ENCODE data around the gene HTRA2.

Gene HTRA2

DNA sequence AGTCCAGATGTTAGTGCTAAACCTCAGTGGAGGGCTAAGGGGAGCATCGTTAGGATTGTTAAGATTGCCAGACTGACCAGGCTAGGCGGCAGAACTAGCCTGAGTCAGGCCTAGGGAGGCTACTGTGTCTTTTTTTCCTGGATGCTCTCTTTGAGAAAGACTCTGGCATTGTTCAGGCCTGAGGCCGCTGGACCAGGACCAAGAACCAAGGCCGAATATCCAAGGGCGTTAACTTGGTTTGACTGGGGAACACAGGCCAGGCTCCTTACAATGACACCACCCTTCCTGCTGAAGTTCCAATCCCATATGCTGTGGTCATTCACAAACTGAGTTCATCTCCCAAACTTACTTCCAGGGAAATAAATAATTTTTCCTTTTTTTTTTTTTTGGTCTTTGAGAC is 10.6 kb downstream of the HTRA2 start:
- H3K4me3 ChIP-seq (ENCODE audit: low read depth, low read length): no peak overlapping the region
- TF ChIP-seq, protein P1, sequence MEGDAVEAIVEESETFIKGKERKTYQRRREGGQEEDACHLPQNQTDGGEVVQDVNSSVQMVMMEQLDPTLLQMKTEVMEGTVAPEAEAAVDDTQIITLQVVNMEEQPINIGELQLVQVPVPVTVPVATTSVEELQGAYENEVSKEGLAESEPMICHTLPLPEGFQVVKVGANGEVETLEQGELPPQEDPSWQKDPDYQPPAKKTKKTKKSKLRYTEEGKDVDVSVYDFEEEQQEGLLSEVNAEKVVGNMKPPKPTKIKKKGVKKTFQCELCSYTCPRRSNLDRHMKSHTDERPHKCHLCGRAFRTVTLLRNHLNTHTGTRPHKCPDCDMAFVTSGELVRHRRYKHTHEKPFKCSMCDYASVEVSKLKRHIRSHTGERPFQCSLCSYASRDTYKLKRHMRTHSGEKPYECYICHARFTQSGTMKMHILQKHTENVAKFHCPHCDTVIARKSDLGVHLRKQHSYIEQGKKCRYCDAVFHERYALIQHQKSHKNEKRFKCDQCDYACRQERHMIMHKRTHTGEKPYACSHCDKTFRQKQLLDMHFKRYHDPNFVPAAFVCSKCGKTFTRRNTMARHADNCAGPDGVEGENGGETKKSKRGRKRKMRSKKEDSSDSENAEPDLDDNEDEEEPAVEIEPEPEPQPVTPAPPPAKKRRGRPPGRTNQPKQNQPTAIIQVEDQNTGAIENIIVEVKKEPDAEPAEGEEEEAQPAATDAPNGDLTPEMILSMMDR (IDR thresholded peaks at IDR 0.05; ENCODE audit: low read depth, low read length): no peak

DNA sequence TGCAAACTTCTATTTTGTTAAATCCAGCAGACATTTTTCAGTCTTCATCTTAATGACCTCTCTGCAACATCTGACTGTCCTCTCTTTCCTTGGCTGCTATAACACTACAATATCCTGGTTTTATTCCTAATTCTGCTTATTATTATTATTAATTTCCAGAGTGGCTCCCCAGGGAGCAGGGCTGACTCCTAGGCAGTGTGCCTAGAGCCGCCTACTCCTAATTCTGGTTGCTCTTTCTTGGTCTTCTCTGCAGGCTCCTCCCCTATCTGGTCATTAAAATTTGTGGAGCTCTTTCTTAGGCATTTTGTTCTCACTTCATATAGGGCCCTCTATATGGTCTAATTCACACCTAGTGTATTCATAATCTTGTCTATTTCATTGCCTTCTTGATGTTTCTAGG is 13.2 kb downstream of the HTRA2 start:
- TF ChIP-seq, protein P1 (IDR thresholded peaks at IDR 0.05; ENCODE audit: low read depth, low read length): no peak
- no peak overlapping the region for H3K4me3 ChIP-seq (ENCODE audit: low read depth, low read length)

DNA sequence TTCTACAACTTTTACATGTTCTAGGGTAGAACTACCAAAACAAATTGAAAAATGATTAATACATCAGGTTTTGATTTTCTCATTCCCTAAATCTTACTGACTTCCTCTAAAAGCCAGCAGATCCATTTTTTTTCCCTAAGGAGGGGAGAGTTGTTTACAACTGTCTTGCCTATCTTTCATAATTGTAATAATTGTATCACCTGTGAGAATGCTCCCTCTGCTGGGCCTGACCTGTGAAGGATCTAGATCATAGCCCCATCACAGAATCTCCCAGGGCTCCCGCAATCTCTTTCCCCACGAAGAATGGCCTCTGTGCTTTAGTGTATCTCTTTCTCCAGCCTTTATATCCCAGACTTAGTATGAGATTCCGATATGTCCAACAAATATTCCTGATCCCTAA is 14.9 kb downstream of the HTRA2 start:
- TF ChIP-seq, protein P1 (IDR thresholded peaks at IDR 0.05; ENCODE audit: low read depth, low read length): no peak
- H3K4me3 ChIP-seq (ENCODE audit: low read depth, low read length): no peak overlapping the region

DNA sequence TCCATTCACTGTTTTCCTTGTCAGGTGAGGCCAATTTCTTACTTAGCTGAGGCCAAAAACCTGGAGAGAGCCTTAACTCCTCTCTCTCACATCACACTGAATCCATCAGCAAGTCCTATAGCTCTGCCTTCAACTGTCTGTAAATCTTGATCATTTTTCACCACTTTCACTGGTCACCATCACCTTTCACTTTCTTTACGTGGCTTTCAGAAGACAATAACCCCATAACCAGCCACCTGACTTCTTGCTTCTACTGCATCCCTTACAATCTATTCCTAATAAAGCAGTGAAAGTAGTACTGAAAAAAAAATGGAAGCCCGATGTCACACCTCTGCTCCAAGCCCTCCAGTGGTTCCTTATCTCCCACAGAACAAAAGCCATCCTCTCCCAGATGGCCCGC is 16.3 kb downstream of the HTRA2 start:
- no peak overlapping the region for H3K4me3 ChIP-seq (ENCODE audit: low read depth, low read length)
- TF ChIP-seq, protein P1 (IDR thresholded peaks at IDR 0.05; ENCODE audit: low read depth, low read length): no peak

DNA sequence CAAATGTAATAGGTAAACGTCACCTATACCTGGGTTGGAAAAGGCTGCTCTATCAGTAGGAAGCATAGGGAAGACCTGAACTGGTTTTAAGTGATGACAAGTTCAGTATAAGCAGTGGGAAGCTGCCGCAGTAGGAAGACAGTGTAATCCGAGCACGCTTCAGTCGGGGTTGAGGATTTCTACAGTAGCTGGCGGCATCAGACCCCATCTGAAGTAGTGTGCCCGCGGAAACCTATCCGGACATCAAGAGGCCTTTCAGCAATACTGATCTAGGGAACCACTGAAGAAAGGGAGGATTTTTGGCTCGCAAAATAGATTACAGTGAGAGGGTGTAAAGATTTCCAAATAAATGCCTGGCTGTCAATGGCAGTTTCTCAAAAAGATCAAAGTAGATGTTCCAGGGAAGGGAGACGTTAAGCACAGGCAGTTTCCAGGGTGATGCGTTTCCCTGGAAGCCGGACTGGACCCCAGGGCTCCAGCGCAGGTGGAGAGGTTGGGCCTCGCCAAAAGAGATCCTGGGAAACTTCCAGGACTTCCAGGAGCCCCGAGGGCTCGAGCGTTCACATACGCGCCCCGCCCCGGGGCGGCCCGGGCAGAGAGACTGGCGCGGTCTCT is 18.7 kb downstream of the HTRA2 start:
- H3K4me3 ChIP-seq (ENCODE audit: low read depth, low read length): peak overlapping the region; percentile 50
- TF ChIP-seq, protein P1 (IDR thresholded peaks at IDR 0.05; ENCODE audit: low read depth, low read length): no peak

DNA sequence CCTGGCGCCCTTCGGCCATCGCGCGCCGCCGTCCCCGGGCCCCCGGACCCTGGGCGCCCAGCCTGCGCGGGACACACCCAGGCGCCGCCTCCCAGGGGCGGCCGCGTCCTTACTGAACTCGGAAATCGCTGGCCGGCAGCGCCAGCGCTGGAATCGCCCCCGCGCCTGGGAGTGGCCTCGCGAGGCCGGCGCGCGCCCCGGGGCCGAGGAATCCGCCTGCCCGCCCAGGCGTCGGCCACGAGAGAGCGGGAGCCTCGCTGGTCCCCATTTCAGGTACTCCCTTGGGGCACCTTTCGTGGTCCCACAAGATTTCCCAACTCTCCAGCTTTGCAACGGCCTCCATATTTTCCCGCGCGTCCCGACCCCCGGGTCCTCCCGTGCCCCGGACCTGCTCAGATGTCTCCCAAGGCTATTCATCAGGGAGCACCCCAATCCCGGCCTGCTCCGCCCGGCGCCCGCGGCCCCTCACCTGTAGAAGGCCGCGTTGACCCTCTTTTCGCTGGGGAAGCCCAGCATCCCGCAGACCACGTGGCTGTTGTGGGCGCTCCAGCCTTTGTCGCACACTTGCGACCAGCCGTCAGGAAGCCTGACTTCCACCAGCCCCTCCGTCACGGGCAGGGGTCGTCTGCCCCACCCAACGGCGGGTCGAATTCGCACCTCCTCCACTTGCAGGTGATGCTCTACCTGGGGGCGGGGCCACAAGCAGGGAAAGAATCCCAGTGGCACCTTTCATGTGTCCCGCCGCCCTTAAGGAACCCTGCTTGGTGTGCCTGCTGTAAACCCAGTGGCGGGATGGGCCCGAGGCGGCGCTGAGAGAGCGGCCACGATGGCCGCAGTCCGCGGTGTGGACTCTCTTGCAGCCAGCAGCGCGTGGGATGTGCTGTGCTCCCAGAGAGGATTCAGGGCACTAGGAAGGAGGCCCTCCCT is 19.4 kb downstream of the HTRA2 start:
- TF ChIP-seq, protein P1 (IDR thresholded peaks at IDR 0.05; ENCODE audit: low read depth, low read length): no peak
- H3K4me3 ChIP-seq (ENCODE audit: low read depth, low read length): peak overlapping the region; percentile 50

DNA sequence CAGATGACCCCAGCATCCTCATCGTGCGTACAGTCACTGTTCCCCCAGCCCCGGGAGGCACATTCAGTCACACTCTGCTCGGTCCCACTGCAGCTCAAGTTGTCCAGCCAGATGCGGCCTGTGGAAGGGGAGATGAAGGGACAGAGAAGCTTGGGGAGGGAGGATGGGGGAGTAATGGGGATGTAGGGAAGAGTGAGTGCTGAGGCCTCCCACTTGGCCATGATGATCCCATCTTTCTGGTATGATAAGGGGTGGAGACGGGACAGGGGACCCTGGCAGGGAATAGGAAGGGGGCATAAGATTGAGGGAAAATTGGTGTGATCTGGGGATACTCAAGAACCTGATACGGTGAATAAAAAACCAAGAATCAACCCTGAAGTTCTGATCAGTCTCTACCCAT is 20.5 kb downstream of the HTRA2 start:
- TF ChIP-seq, protein P1 (IDR thresholded peaks at IDR 0.05; ENCODE audit: low read depth, low read length): no peak
- no peak overlapping the region for H3K4me3 ChIP-seq (ENCODE audit: low read depth, low read length)
